GM12875 (cell line): ENCODE data around the gene ITGB1BP1.

Source experiments
- H3K4me3 ChIP-seq: one replicate; pipeline ENCODE4 v1.5.1; 2011; ENCODE audit warnings: low read depth, low read length, control low read depth
- TF ChIP-seq, protein P1 (sequence below): IDR thresholded peaks from 2 replicates; pipeline ENCODE4 v1.5.1; 2011; ENCODE audit warnings: low read depth, mild to moderate bottlenecking, control low read depth, inconsistent platforms, low read length, moderate library complexity, borderline replicate concordance; ENCODE audit not compliant: insufficient read depth

Gene ITGB1BP1

DNA sequence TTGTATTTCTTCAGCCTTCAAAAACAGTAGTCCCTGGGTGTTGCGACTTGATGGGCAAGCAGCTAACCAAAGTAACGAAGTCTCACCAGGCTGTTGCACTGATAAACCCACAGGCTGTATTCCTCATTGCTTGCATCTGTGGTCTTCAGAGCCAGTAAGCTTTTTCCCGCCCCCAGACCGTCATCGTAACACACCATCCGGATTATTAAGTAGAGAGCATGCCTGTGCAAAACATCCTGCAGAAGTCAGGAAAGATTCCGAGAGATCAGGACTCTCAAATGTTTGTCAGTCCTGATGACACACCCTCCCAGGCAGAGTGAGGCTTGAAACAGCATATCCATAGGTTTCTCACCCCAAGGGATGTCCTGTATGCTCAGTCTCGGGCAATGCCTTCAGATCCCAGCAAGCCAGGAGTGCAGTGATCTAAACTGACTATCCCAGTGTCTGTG, 15.9 kb downstream of the ITGB1BP1 start:
- TF ChIP-seq, protein P1, sequence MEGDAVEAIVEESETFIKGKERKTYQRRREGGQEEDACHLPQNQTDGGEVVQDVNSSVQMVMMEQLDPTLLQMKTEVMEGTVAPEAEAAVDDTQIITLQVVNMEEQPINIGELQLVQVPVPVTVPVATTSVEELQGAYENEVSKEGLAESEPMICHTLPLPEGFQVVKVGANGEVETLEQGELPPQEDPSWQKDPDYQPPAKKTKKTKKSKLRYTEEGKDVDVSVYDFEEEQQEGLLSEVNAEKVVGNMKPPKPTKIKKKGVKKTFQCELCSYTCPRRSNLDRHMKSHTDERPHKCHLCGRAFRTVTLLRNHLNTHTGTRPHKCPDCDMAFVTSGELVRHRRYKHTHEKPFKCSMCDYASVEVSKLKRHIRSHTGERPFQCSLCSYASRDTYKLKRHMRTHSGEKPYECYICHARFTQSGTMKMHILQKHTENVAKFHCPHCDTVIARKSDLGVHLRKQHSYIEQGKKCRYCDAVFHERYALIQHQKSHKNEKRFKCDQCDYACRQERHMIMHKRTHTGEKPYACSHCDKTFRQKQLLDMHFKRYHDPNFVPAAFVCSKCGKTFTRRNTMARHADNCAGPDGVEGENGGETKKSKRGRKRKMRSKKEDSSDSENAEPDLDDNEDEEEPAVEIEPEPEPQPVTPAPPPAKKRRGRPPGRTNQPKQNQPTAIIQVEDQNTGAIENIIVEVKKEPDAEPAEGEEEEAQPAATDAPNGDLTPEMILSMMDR, result no peak
- no peak overlapping the region for H3K4me3 ChIP-seq

DNA sequence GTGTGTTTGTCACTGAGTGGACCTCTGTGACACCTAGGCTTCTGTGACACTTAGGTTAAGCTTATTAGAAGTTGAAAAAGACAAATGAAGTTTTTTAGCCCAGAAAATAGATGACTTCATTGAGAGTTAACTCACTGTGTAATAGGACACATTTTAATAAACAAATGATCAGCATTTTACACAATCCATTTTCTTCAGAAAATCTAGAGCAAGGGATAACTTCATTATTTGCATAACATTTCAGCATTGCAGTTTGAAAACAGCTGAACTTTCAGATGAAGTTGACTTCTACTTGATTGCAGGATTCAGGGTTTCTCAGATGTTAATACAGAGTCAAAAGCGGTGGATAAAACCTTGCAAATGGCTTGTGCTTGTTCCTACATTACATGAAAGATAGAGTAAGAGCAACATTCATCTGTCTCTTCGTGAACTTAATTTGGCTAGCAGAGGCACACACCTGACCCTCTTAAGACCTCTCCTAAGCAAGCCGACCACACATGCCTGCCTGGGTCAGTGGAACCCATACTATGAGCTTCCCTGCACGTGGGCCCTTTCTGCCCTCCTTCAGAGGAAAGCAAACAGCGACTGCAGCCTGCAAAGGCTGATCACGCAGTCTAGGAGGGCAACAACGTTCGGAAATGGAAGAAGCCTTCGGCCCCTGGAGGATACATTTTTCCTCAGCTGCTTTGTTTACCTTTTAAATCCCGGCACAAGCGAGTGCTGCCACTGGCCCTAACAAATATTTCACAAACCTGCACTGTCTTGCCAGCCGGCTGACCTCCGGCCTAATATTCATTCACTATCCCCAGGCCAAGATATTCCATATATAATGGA, 16.6 kb downstream of the ITGB1BP1 start:
- TF ChIP-seq, protein P1, result no peak
- no peak overlapping the region for H3K4me3 ChIP-seq

DNA sequence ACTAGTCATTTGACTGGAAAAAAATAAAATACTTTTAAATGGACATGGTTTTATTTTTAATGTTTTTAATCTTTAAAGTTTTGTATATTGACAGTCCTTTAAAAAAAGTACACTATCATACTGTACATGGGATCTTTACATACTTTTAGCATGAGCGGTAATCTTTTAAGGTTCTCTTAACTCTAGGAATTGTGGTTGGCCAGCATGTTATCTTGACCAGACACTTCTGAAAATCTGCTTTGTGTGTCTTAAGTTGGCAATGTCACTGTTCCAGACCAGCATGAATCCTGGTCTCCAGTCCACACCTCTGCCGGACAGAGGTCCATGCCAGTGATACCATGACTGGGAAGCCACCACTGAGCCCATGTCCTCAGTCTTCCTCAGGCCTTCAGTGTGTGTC, 17.7 kb downstream of the ITGB1BP1 start:
- no peak overlapping the region for H3K4me3 ChIP-seq
- TF ChIP-seq, protein P1, result no peak

DNA sequence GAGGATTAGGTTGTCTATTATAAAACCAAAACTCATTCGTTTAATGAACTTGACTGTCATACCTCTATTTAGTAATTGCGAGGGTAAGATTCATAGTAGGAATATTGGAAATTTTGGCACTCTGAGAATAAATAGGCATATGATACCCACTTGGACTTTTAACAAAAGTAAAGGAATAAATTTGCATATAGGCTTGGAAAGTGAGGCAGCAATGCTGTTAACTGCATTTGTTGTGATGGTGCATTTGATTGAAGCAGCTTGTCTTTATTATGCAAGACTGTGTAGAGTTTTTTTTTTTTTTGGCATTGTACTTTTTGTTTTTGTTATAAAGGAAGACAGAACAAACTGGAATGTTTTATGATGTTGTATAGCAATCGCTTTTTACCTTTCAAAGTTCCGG, 18.9 kb downstream of the ITGB1BP1 start:
- TF ChIP-seq, protein P1, result no peak
- H3K4me3 ChIP-seq, result no peak overlapping the region

DNA sequence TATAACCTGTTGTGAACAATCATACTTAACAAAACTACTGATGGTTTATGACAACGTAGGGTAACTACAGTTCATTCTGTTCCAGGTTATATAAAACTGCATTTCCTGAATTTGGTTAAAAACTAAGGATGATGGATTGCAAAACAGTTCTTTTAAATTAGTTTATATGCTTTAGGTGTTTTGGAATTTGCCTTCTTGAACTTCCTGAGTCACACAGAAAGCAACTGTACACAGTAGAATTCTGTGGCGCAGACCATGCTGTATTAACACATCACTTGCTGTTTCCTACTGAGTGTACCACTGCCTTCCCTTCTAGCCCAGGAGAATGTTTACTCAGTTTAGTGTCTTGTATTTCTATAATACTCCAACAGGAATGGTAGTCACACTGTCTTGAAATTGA, 19.4 kb downstream of the ITGB1BP1 start:
- TF ChIP-seq, protein P1, result no peak
- H3K4me3 ChIP-seq, result no peak overlapping the region

DNA sequence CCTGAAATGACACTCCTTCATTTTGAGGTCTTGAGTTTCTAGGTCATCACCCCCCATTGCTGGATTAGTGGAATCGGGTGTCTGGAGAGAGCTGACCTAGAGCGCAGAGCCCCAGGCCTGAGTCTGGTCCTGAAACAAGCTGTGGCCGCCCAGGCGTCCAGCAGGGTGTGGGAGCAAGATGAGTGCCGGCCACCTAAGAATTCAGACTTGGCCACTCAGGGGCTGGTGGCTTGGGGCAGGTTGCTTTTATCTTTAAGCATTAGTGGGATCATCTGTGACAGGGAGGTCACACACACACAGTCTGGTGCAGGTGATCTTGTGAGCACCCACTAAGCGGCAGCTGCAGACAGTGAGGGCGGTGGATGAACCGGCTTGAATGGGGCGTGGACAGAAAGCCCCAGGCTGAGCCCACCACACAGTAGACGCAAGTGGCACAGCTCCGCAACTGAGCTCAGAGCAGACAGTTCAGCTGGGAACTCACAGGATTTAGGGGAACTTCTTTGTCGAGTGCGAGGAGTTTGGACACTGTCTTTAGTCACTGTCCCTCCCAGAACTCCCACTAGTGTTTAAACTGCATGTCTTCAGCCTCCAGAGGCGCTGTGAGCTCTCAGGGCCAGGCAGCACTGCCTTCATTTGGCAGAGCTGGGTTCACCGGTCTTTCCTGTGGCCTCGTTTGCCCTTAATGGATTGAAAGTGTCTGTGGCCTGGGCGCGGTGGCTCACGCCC, 21.5 kb downstream of the ITGB1BP1 start:
- no peak overlapping the region for H3K4me3 ChIP-seq
- TF ChIP-seq, protein P1, result no peak

DNA sequence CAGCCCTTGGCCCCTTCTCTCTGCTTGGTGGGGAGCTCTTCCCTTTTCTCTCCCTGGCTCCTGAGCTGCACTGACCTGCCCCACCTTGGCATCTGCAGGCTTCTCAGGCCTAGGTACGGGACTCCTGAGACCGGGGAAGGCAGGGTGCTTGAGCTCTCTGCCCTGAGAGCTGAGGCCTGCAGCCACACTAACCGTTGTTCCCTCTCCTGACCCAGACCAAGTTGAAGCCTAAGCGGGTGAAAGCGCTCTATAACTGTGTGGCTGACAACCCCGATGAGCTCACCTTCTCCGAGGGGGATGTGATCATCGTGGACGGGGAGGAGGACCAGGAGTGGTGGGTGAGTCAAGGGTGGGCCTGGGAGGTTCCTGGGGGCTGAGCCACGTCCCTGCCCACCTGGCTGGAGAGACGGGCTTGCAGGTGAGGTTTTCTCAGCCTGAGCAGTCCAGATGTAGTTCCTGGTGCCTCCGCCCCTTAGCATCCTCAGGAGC, 22.2 kb downstream of the ITGB1BP1 start:
- H3K4me3 ChIP-seq, result no peak overlapping the region
- TF ChIP-seq, protein P1, result no peak
